H1 (cell line): ENCODE results near the gene GPHA2. TPM values are rescaled to one million over a fixed set of nuclear protein-coding genes. Genes with fewer than 3 reads are reported as not detected.

Experiments used
- CTCF ChIA-PET: fragments of 300-600 bp; sonication (Branson Sonifier 250); formaldehyde crosslinking; loops from one replicate; lab custom pipeline; 2021; ENCODE audit not compliant: partially characterized antibody; lab: Charles Lee
- POLR2A ChIA-PET: fragments of 300-600 bp; sonication (Branson Sonifier 250); formaldehyde crosslinking; loops from one replicate; lab custom pipeline; 2021; ENCODE audit warnings: inconsistent platforms; ENCODE audit not compliant: partially characterized antibody; lab: Charles Lee
- DNase-seq, 2 experiments: peaks; one replicate each; pipeline versions ENCODE4 v3.0.0 to v3.0.0-alpha.2; 2010 to 2022; ENCODE audit warnings: low spot score in 2 of 2, low read depth in 1 of 2, mixed read lengths in 1 of 2
- FAIRE-seq: peaks from 2 replicates; lab custom pipeline; 2011; peaks lifted over from hg19 to GRCh38; lab: Jason Lieb, UNC
- H2AFZ ChIP-seq: 2 replicates; pipeline ENCODE4 v1.8.1; 2012; ENCODE audit warnings: low read length, inconsistent platforms
- H2AK5ac ChIP-seq: 2 replicates; pipeline ENCODE4 v1.6.1; 2013; ENCODE audit warnings: low read depth, low read length
- H2BK120ac ChIP-seq: replicated peaks from 2 replicates; pipeline ENCODE3; 2013; ENCODE audit warnings: low read depth, low read length, inconsistent platforms
- H2BK12ac ChIP-seq: 2 replicates; pipeline ENCODE4 v1.6.1; 2013; ENCODE audit warnings: low read depth, low read length
- H2BK15ac ChIP-seq: 2 replicates; pipeline ENCODE4 v1.6.1; 2013; ENCODE audit warnings: low read length
- H2BK20ac ChIP-seq: 2 replicates; pipeline ENCODE4 v1.6.1; 2013; ENCODE audit warnings: low read length
- H2BK5ac ChIP-seq: 2 replicates; pipeline ENCODE4 v1.6.1; 2013; ENCODE audit warnings: low read depth, low read length
- H3K14ac ChIP-seq: 2 replicates; pipeline ENCODE4 v1.6.1; 2013; ENCODE audit warnings: inconsistent platforms; ENCODE audit not compliant: insufficient read length
- H3K18ac ChIP-seq: 2 replicates; pipeline ENCODE4 v1.6.1; 2013; ENCODE audit warnings: low read length; ENCODE audit errors: extremely low read depth
- H3K23ac ChIP-seq: 2 replicates; pipeline ENCODE4 v1.6.1; 2013; ENCODE audit warnings: inconsistent platforms; ENCODE audit not compliant: insufficient read length
- H3K23me2 ChIP-seq: 2 replicates; pipeline ENCODE4 v1.6.1; 2013; ENCODE audit warnings: low read depth, low read length
- H3K27ac ChIP-seq: 2 replicates; pipeline ENCODE4 v1.6.1; 2011; ENCODE audit warnings: low read depth, low read length, inconsistent platforms
- H3K27me3 ChIP-seq, 4 experiments: replicated peaks in 1 of 4; 1 replicate in 1 of 4; 2 replicates in 3 of 4; pipeline versions ENCODE4 v1.6.1 to v1.8.1; 2011 to 2013; ENCODE audit warnings: low read length in 3 of 4, mild to moderate bottlenecking in 3 of 4, inconsistent platforms in 2 of 4, mixed read lengths in 2 of 4, moderate library complexity in 1 of 4; ENCODE audit not compliant: control insufficient read depth in 3 of 4, insufficient read depth in 3 of 4; ENCODE audit errors: extremely low read depth in 1 of 4
- H3K36me3 ChIP-seq, 4 experiments: 2 replicates each; pipeline versions ENCODE4 v1.6.1 to v1.8.1; 2011 to 2013; ENCODE audit warnings: mild to moderate bottlenecking in 4 of 4, low read length in 3 of 4, moderate library complexity in 2 of 4, control low read depth in 1 of 4, inconsistent platforms in 1 of 4; ENCODE audit not compliant: insufficient read depth in 4 of 4, control insufficient read depth in 2 of 4
- H3K4ac ChIP-seq: replicated peaks from 2 replicates; pipeline ENCODE3; 2013; ENCODE audit warnings: low read length, low read depth, mixed read lengths, inconsistent platforms; ENCODE audit not compliant: insufficient read length
- H3K4me1 ChIP-seq, 4 experiments: replicated peaks in 1 of 4; 1 replicate in 1 of 4; 2 replicates in 3 of 4; pipeline versions ENCODE4 v1.6.1 to v1.8.1; 2011 to 2013; ENCODE audit warnings: low read length in 3 of 4, inconsistent platforms in 2 of 4, mixed read lengths in 1 of 4; ENCODE audit not compliant: insufficient read depth in 4 of 4, control insufficient read depth in 3 of 4
- H3K4me2 ChIP-seq, 2 experiments: 2 replicates each; pipeline versions ENCODE4 v1.6.1 to v1.8.1; 2011 to 2013; ENCODE audit warnings: low read depth in 2 of 2, low read length in 2 of 2, control low read depth in 1 of 2, inconsistent platforms in 1 of 2, mild to moderate bottlenecking in 1 of 2; ENCODE audit not compliant: insufficient read depth in 1 of 2
- H3K4me3 ChIP-seq, 4 experiments: fragments of 200-600, 300-600 bp in 1 of 4; sonication (generic), shearing (Covaris generic), sonication (Bioruptor Twin) in 1 of 4; 2 replicates each; pipeline versions ENCODE4 v1.5.1 to v1.8.1; 2011 to 2016; ENCODE audit warnings: low read length in 4 of 4, low read depth in 3 of 4, control low read depth in 2 of 4, inconsistent platforms in 2 of 4, mild to moderate bottlenecking in 2 of 4, mixed read lengths in 1 of 4, moderate library complexity in 1 of 4; ENCODE audit not compliant: insufficient read depth in 2 of 4; ENCODE audit errors: extremely low read depth in 1 of 4
- H3K56ac ChIP-seq: replicated peaks from 2 replicates; pipeline ENCODE3; 2013; ENCODE audit warnings: low read depth, mild to moderate bottlenecking, mixed read lengths, low read length, inconsistent platforms; ENCODE audit not compliant: insufficient read length
- H3K79me1 ChIP-seq: 2 replicates; pipeline ENCODE4 v1.6.1; 2013; ENCODE audit warnings: low read depth, low read length, control low read depth
- H3K79me2 ChIP-seq, 2 experiments: 2 replicates each; pipeline versions ENCODE4 v1.6.1 to v1.8.1; 2012 to 2013; ENCODE audit warnings: low read length in 2 of 2, mild to moderate bottlenecking in 2 of 2, inconsistent platforms in 1 of 2; ENCODE audit not compliant: insufficient read depth in 2 of 2, control insufficient read depth in 1 of 2
- H3K9ac ChIP-seq, 4 experiments: replicated peaks in 1 of 4; 1 replicate in 1 of 4; 2 replicates in 3 of 4; pipeline versions ENCODE4 v1.6.1 to v1.8.1; 2011 to 2013; ENCODE audit warnings: low read depth in 3 of 4, low read length in 3 of 4, control low read depth in 2 of 4, mild to moderate bottlenecking in 2 of 4, moderate library complexity in 2 of 4, inconsistent platforms in 1 of 4; ENCODE audit errors: extremely low read depth in 1 of 4
- H3K9me3 ChIP-seq, 2 experiments: 2 replicates each; pipeline versions ENCODE4 v1.6.1 to v1.8.1; 2012 to 2013; ENCODE audit warnings: mild to moderate bottlenecking in 2 of 2, moderate library complexity in 2 of 2, control low read depth in 1 of 2, inconsistent platforms in 1 of 2, low read depth in 1 of 2, low read length in 1 of 2, mixed read lengths in 1 of 2; ENCODE audit not compliant: insufficient read depth in 2 of 2
- H4K20me1 ChIP-seq, 2 experiments: replicated peaks in 1 of 2; 2 replicates each; pipeline versions ENCODE3 to v1.8.1; 2011 to 2013; ENCODE audit warnings: inconsistent platforms in 2 of 2, low read length in 2 of 2, mild to moderate bottlenecking in 1 of 2; ENCODE audit not compliant: insufficient read depth in 2 of 2, control insufficient read depth in 1 of 2
- H4K5ac ChIP-seq: 2 replicates; pipeline ENCODE4 v1.6.1; 2013; ENCODE audit warnings: low read length, low read depth, mixed read lengths, inconsistent platforms; ENCODE audit not compliant: insufficient read length
- H4K8ac ChIP-seq: 2 replicates; pipeline ENCODE4 v1.8.0; 2013; ENCODE audit warnings: mild to moderate bottlenecking, moderate library complexity, low read length, inconsistent platforms; ENCODE audit not compliant: insufficient read depth; ENCODE audit errors: extremely low read depth
- H4K91ac ChIP-seq: replicated peaks from 2 replicates; pipeline ENCODE3; 2013; ENCODE audit warnings: low read length, mixed read lengths, inconsistent platforms; ENCODE audit not compliant: insufficient read length
- BCL11A ChIP-seq, 2 experiments: IDR thresholded peaks; one replicate each; pipeline ENCODE4 v1.6.1; 2011; ENCODE audit warnings: low read depth in 2 of 2, low read length in 2 of 2, mild to moderate bottlenecking in 2 of 2
- CBX8 ChIP-seq: fragments of 300-800, 300-1000 bp; sonication (generic); IDR thresholded peaks from 2 replicates; pipeline ENCODE4 v1.7.1; 2016; ENCODE audit warnings: low read depth, low read length, borderline replicate concordance
- CREB1 ChIP-seq: IDR thresholded peaks from 2 replicates; pipeline ENCODE4 v1.6.1; 2012; ENCODE audit warnings: inconsistent platforms
- HDAC2 ChIP-seq, 2 experiments: fragments of 300-600 bp in 1 of 2; sonication (generic) in 1 of 2; IDR thresholded peaks; 2 replicates each; pipeline ENCODE4 v1.6.1; 2011 to 2012; ENCODE audit warnings: low read depth in 2 of 2, low read length in 2 of 2, mild to moderate bottlenecking in 2 of 2, moderate library complexity in 2 of 2, borderline replicate concordance in 1 of 2, inconsistent platforms in 1 of 2
- JUND ChIP-seq: IDR thresholded peaks from 2 replicates; pipeline ENCODE4 v1.6.1; 2011; ENCODE audit warnings: mild to moderate bottlenecking, improper control_type of control experiment, low read length
- WGBS, 2 experiments: shearing (Covaris generic) in 1 of 2; methylation state at CpG; one replicate each; pipeline versions ENCODE4 v1.1.6 to v1.1.7; 2013 to 2015; ENCODE audit warnings: low lambda C conversion rate in 2 of 2, mixed read lengths in 2 of 2, inconsistent platforms in 1 of 2, low coverage in 1 of 2, missing lambda C conversion rate in 1 of 2; ENCODE audit not compliant: insufficient replicate concordance in 2 of 2, insufficient coverage in 1 of 2, insufficient read length in 1 of 2; ENCODE audit errors: extremely low coverage in 1 of 2, missing lambda C conversion rate in 1 of 2; 5-methylcytosine and 5-hydroxymethylcytosine counted together
- polyA plus RNA-seq, 7 experiments: library from polyadenylated mRNA; depleted of rRNA in 3 of 7; stranded (reverse) in 5 of 7; unstranded in 2 of 7; fragments of >200 nt in 5 of 7; fragments of 200-250 nt in 2 of 7; gene quantifications; 1 replicate in 5 of 7; 2 replicates in 1 of 7; 4 replicates in 1 of 7; pipeline versions ENCODE4 v1.2.1 to v1.2.3, GENCODE V29; 2011 to 2013; ENCODE audit warnings: missing spikeins in 2 of 7, mixed read lengths in 2 of 7
- total RNA-seq: library from RNA; stranded (reverse); fragmentation: NEBNext Ultra II Directional; extraction: Animal tissue kit (Norgen Biotek cat#: 25700); gene quantifications from 2 replicates; pipeline ENCODE4 v1.2.1, GENCODE V29; 2021
- TF ChIP-seq, protein P1 (sequence below): IDR thresholded peaks from 2 replicates; pipeline ENCODE4 v1.6.1; 2011; ENCODE audit warnings: low read length, improper control_type of control experiment
- TF ChIP-seq, protein P2 (sequence below): IDR thresholded peaks from 2 replicates; pipeline ENCODE4 v1.6.1; 2012; ENCODE audit warnings: inconsistent platforms

The GPHA2 gene
- total and polyA plus RNA-seq, 2 of the 8 experiments (the other 6 are each of a cell fraction or from before 2014, with no cell fraction given): 0.97 to 4.4 TPM

- no peak overlapping the region for H3K4ac ChIP-seq
- POLR2A ChIA-PET: interaction anchor here (0.7 to 1.4 kb wide), 9 partner anchors 10 to 197 kb away, joined by 3 to 5 read pairs (median 3); partner anchors contain the start of genes ARL2, BATF2, FAU and MAJIN
- no peak overlapping the region for H2BK120ac ChIP-seq
- H4K91ac ChIP-seq: no peak overlapping the region
- no peak overlapping the region for H4K5ac ChIP-seq
- H3K56ac ChIP-seq: no peak overlapping the region
- no peak overlapping the region for H2AFZ ChIP-seq
- WGBS, 2 experiments: 85% methylated on average over 4 of the region's 4 CpGs; no CpG with 5 or more reads in 1 of the 2 experiments
- no peak overlapping the region for H4K8ac ChIP-seq
- H3K27me3 ChIP-seq: no peaks in the 10 kb centered on the region; a peak in 1 of 7 replicates
- TF ChIP-seq CREB1: no peak
- no peak for TF ChIP-seq HDAC2 (IDR thresholded peaks at IDR 0.05; ENCODE audit: borderline replicate concordance in 1 of 2, low read depth in 2 of 2, low read length in 2 of 2)
- TF ChIP-seq CBX8: no peak
- TF ChIP-seq, protein P1, sequence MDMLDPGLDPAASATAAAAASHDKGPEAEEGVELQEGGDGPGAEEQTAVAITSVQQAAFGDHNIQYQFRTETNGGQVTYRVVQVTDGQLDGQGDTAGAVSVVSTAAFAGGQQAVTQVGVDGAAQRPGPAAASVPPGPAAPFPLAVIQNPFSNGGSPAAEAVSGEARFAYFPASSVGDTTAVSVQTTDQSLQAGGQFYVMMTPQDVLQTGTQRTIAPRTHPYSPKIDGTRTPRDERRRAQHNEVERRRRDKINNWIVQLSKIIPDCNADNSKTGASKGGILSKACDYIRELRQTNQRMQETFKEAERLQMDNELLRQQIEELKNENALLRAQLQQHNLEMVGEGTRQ: no peak
- TF ChIP-seq JUND: no peak
- no peak for TF ChIP-seq BCL11A (IDR thresholded peaks at IDR 0.05; ENCODE audit: low read depth in 2 of 2, low read length in 2 of 2)
- TF ChIP-seq, protein P2, sequence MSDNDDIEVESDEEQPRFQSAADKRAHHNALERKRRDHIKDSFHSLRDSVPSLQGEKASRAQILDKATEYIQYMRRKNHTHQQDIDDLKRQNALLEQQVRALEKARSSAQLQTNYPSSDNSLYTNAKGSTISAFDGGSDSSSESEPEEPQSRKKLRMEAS: no peak
- no peaks in the 10 kb centered on the region for H3K36me3 ChIP-seq
- no peak overlapping the region for H2BK20ac ChIP-seq
- no peak overlapping the region for H2AK5ac ChIP-seq
- H3K23ac ChIP-seq: no peak overlapping the region
- H3K23me2 ChIP-seq: peaks cover 2% of the 10 kb centered on the region; the same call in 1 of the 2 replicates
- DNase-seq: no peak
- H3K4me1 ChIP-seq: peaks cover 1 to 14% (median 7%) of the 10 kb centered on the region in 4 experiments
- no peak overlapping the region for H3K9ac ChIP-seq
- peak overlapping the region in 1 of 2 experiments; percentile 40; a peak in 1 of 4 replicates for H3K4me2 ChIP-seq
- no peak overlapping the region for H2BK15ac ChIP-seq
- no peaks in the 10 kb centered on the region for H3K9me3 ChIP-seq
- FAIRE-seq: no peak
- H2BK5ac ChIP-seq: peak overlapping the region; percentile 81; the same call in 1 of the 2 replicates
- no peak overlapping the region for H3K27ac ChIP-seq
- no peak overlapping the region for H3K14ac ChIP-seq
- H3K79me1 ChIP-seq: no peaks in the 10 kb centered on the region
- no peak overlapping the region for H2BK12ac ChIP-seq
- CTCF ChIA-PET: interaction anchor here (1.0 to 4.6 kb wide), 9 partner anchors 10 to 88 kb away, joined by 3 to 20 read pairs (median 4); partner anchors contain the start of gene BATF2
- H3K79me2 ChIP-seq: no peaks in the 10 kb centered on the region
- H3K4me3 ChIP-seq: no peak overlapping the region
- H3K18ac ChIP-seq: no peak overlapping the region
- H4K20me1 ChIP-seq: peaks cover 0 to 4% of the 10 kb centered on the region in 2 experiments
Measured at GRCh38 chr11:64936539-64936938, 846 bp upstream of the GPHA2 start.
